ENCODE measurements around the gene MYO9A. TPM values are rescaled to one million over a fixed set of nuclear protein-coding genes. Genes with fewer than 3 reads are reported as not detected.

Gene MYO9A
- total RNA-seq, 1 experiment from 2014 or later: 23.0 TPM

DNA sequence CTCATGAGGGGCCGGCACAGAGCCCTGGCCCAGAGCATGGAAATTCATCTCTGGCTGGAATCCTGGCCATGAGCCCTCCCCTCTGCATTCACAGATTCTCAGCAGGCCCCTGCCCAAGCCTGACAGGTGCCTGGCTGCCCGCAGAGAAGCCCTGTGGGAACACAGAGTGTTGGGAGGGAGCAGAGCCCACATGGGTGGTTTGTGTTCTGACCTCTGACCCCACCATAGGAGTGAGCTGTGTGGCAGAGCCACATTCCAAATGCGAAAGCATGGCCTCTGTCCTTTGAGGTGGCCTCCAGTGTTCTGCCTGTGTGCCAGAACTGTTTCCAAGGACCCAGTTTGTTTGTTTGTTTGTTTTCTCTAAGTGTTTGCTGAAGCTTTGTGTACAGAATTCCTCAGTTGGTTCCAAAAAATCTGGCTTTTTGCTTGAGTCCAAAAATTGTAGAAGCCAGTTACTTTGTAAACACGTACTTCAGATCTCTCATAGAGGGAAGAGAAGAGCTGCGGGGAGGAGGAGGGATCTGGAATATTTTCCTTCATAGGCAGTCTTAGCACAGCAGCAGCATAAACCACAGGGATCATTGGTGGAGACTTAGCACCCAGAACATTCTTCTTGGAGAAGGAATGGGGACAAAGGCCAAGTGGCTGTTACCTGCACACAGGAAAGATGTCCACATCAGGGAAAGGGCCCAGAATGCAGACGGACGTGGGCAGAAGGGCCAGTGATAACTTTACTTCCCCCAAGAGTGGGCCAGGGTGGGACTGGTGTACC is 43.6 kb upstream of the MYO9A start:
- ATAC-seq (no peak), DNase-seq (ENCODE audit: low read depth, low spot score) (no peak)
- RAD21 ChIA-PET (ENCODE audit: low non-redundant PET in 1 of 2, low total read pairs in 2 of 2, uncharacterized antibody in 2 of 2, unreplicated experiment in 2 of 2): no interaction called here
- Histone ChIP-seq H3K9me3 (ENCODE audit: control insufficient read depth in 1 of 2, insufficient read depth in 1 of 2, low read depth in 1 of 2, low read length in 2 of 2) (no peaks in the 10 kb centered on the region), H3K36me3 (ENCODE audit: control insufficient read depth in 1 of 2, insufficient read depth in 2 of 2, low read length in 2 of 2) (no peaks in the 10 kb centered on the region), H3K27ac (ENCODE audit: low read depth, low read length) (no peak overlapping the region), H3K4me2 (ENCODE audit: low read length) (no peak overlapping the region), H2AFZ (ENCODE audit: low read depth, low read length, poor library complexity, severe bottlenecking) (no peak overlapping the region), H3K27me3 (ENCODE audit: insufficient read depth, low read length) (no peaks in the 10 kb centered on the region), H3K4me1 (ENCODE audit: control insufficient read depth in 1 of 2, insufficient read depth in 2 of 2, low read length in 2 of 2) (no peaks in the 10 kb centered on the region), H3K9me2 (ENCODE audit: insufficient read depth) (no peaks in the 10 kb centered on the region), H3K79me2 (ENCODE audit: insufficient read depth, low read length) (no peaks in the 10 kb centered on the region), H3K4me3 (replicated peaks in 1 of 2; ENCODE audit: low read depth in 1 of 2, low read length in 2 of 2) (no peak overlapping the region), H4K20me1 (ENCODE audit: insufficient read depth) (no peaks in the 10 kb centered on the region), H3K9ac (ENCODE audit: low read length) (no peak overlapping the region)
- intact Hi-C loops (cut with micrococcal nuclease): no loop called here
- CTCF ChIA-PET: no interaction called here
- POLR2A ChIA-PET: no interaction called here
- TF ChIP-seq TCF7L2 (IDR thresholded peaks at IDR 0.05; ENCODE audit: borderline replicate concordance, extremely low read depth, insufficient read depth, insufficient read length) (no peak), JUND (IDR thresholded peaks at IDR 0.05) (no peak)
- TF ChIP-seq, protein P1, sequence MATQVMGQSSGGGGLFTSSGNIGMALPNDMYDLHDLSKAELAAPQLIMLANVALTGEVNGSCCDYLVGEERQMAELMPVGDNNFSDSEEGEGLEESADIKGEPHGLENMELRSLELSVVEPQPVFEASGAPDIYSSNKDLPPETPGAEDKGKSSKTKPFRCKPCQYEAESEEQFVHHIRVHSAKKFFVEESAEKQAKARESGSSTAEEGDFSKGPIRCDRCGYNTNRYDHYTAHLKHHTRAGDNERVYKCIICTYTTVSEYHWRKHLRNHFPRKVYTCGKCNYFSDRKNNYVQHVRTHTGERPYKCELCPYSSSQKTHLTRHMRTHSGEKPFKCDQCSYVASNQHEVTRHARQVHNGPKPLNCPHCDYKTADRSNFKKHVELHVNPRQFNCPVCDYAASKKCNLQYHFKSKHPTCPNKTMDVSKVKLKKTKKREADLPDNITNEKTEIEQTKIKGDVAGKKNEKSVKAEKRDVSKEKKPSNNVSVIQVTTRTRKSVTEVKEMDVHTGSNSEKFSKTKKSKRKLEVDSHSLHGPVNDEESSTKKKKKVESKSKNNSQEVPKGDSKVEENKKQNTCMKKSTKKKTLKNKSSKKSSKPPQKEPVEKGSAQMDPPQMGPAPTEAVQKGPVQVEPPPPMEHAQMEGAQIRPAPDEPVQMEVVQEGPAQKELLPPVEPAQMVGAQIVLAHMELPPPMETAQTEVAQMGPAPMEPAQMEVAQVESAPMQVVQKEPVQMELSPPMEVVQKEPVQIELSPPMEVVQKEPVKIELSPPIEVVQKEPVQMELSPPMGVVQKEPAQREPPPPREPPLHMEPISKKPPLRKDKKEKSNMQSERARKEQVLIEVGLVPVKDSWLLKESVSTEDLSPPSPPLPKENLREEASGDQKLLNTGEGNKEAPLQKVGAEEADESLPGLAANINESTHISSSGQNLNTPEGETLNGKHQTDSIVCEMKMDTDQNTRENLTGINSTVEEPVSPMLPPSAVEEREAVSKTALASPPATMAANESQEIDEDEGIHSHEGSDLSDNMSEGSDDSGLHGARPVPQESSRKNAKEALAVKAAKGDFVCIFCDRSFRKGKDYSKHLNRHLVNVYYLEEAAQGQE (IDR thresholded peaks at IDR 0.05; ENCODE audit: low read depth): no peak
- TF ChIP-seq, protein P2, sequence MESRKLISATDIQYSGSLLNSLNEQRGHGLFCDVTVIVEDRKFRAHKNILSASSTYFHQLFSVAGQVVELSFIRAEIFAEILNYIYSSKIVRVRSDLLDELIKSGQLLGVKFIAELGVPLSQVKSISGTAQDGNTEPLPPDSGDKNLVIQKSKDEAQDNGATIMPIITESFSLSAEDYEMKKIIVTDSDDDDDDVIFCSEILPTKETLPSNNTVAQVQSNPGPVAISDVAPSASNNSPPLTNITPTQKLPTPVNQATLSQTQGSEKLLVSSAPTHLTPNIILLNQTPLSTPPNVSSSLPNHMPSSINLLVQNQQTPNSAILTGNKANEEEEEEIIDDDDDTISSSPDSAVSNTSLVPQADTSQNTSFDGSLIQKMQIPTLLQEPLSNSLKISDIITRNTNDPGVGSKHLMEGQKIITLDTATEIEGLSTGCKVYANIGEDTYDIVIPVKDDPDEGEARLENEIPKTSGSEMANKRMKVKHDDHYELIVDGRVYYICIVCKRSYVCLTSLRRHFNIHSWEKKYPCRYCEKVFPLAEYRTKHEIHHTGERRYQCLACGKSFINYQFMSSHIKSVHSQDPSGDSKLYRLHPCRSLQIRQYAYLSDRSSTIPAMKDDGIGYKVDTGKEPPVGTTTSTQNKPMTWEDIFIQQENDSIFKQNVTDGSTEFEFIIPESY (IDR thresholded peaks at IDR 0.05; ENCODE audit: extremely low read depth, insufficient replicate concordance, low read length): no peak
- TF ChIP-seq, protein P3, sequence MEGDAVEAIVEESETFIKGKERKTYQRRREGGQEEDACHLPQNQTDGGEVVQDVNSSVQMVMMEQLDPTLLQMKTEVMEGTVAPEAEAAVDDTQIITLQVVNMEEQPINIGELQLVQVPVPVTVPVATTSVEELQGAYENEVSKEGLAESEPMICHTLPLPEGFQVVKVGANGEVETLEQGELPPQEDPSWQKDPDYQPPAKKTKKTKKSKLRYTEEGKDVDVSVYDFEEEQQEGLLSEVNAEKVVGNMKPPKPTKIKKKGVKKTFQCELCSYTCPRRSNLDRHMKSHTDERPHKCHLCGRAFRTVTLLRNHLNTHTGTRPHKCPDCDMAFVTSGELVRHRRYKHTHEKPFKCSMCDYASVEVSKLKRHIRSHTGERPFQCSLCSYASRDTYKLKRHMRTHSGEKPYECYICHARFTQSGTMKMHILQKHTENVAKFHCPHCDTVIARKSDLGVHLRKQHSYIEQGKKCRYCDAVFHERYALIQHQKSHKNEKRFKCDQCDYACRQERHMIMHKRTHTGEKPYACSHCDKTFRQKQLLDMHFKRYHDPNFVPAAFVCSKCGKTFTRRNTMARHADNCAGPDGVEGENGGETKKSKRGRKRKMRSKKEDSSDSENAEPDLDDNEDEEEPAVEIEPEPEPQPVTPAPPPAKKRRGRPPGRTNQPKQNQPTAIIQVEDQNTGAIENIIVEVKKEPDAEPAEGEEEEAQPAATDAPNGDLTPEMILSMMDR (IDR thresholded peaks at IDR 0.05 in 2 of 3, conservative IDR thresholded peaks at IDR 0.05 in 1 of 3; ENCODE audit: borderline replicate concordance in 1 of 3, insufficient read depth in 1 of 3, low read depth in 2 of 3, low read length in 2 of 3): no peak
- BruUV-seq (replicated peaks): no TSS peak
